Right cardiac atrium (tissue), 5 donors: ENCODE measurements around the gene GRID2IP. TPM values are rescaled to one million over a fixed set of nuclear protein-coding genes. Genes with fewer than 3 reads are reported as not detected.

Experiments
- ATAC-seq, 2 donors: fragments of 200-7000 bp; cut with Tn5 transposase; one replicate each; pipeline versions ENCODE4 v1.8.0 to v1.9.1; 2020; ENCODE audit warnings: moderate library complexity in 2 of 2, mild to moderate bottlenecking in 1 of 2
- DNase-seq, 3 donors: peaks; one replicate each; pipeline ENCODE4 v3.0.0-alpha.2; 2020
- H3K27ac ChIP-seq: one replicate; pipeline ENCODE4 v1.5.1; 2013; ENCODE audit warnings: mild to moderate bottlenecking, low read length, control low read depth, moderate library complexity
- H3K27me3 ChIP-seq: one replicate; pipeline ENCODE4 v1.6.1; 2013; ENCODE audit not compliant: control insufficient read depth, insufficient read depth
- H3K4me1 ChIP-seq: one replicate; pipeline ENCODE4 v1.6.1; 2013; ENCODE audit warnings: low read length; ENCODE audit not compliant: control insufficient read depth, insufficient read depth
- H3K4me3 ChIP-seq: one replicate; pipeline ENCODE4 v1.5.1; 2013; ENCODE audit warnings: low read length, control low read depth
- H3K9me3 ChIP-seq: one replicate; pipeline ENCODE4 v1.6.1; 2013; ENCODE audit warnings: low read length; ENCODE audit not compliant: control insufficient read depth
- WGBS: extraction: QIAGEN DNeasy Blood & Tissue Kit; methylation state at CpG from one replicate; pipeline ENCODE4 v1.1.7; 2013; 5-methylcytosine and 5-hydroxymethylcytosine counted together
- intact Hi-C, 4 donors: fragments of 100-400 bp; cut with DNase I; formaldehyde crosslinking; loops; one replicate each; pipeline versions ENCODE4 v1.11.0 to v1.14.0; 2022 to 2023
- polyA plus RNA-seq: library from polyadenylated mRNA; stranded (reverse); fragments of 200-250 nt; gene quantifications from one replicate; pipeline ENCODE4 v1.2.3, GENCODE V29; 2013
- total RNA-seq, 4 donors: library from RNA; stranded (reverse); fragmentation: NEBNext Ultra II Directional; extraction: Animal tissue kit (Norgen Biotek cat#: 25700); gene quantifications; one replicate each; pipeline ENCODE4 v1.2.1, GENCODE V29; 2021
- donor health status: healthy with polysubstance abuse.
- donor health status: DM: no; HTN: yes; CAD: no.
- donor health status: DM: no; HTN: no; CAD: no.
- donor health status: DM: no; HTN: yes; CAD: no; lungs with severe emphysema.
- donor health status: DM: yes; HTN: yes; CAD: no.

GRID2IP gene
- total and polyA plus RNA-seq, 5 donors, result 0.05 to 0.20 (median 0.09) TPM; not detected in 2

DNA sequence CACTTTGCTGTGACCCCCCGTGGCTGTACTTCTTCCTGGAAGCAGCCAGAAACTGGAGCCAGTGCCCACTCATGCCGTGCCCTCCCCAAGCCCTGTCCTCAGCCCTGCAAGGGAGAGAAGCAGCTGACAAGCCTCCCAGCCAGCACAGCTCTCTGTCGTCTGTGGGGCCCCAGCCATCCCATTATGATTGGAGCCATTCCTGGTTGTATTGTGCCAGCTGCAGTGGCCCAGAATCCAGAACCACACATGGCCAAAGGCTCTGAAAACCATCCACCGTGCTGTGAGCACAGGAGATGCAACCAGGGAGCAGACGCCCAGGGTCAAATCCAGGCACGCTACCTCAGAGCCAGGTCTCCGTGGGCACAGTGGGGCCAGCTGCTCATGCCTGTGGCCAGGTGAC lies 18.7 kb downstream of the GRID2IP start:
- Histone ChIP-seq H3K27ac (no peak overlapping the region), H3K4me1 (no peaks in the 10 kb centered on the region), H3K27me3 (no peaks in the 10 kb centered on the region), H3K9me3 (no peaks in the 10 kb centered on the region), H3K4me3 (no peak overlapping the region)
- 55% methylated on average over 7 of the region's 7 CpGs for WGBS
- no peak for DNase-seq
- ATAC-seq, result no peak
- intact Hi-C loops, result no loop called here

DNA sequence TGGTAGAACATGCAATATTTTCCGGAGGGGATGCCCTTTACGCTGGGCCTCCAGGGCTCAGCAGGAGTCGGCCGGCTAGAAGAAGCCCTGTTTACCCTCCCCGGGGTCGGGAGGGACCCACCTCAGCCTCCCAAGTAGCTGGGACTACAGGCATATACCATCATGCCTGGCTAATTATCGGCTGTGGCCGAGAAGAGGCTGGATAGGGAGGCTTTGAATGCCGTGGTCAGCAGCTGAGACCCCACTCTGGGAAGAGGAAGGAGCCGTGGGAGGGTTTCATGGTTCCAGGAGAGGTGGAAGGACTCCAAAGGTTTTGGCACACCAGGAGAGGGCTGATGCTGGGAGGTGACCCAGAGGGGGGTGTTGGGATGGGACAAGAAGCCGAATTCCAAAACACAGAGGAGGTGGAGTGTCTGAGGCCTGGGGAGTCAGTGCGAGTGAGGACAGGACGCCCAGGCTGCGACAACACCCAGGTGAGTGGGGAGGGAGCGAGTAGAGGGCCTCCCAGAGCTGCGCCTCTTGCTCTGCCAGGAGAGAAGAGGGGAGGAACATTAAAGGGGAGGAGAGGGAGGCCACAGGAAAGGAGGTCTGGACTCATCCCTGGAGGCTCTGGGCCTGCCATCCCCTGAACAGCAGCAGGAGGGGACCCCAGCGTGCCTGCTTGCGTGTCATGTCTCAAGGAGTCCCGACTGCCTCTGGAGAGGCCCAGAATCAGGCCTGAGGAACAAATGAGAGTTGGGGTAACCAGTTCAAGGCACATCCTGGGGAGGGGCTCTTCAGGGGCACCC lies 19.6 kb downstream of the GRID2IP start:
- H3K4me3 ChIP-seq, result no peak overlapping the region
- intact Hi-C loops, result no loop called here
- H3K4me1 ChIP-seq, result no peaks in the 10 kb centered on the region
- WGBS, result 32% methylated on average over 19 of the region's 19 CpGs
- no peaks in the 10 kb centered on the region for H3K9me3 ChIP-seq
- no peaks in the 10 kb centered on the region for H3K27me3 ChIP-seq
- H3K27ac ChIP-seq, result no peak overlapping the region
- no peak for ATAC-seq
- DNase-seq, result no peak

DNA sequence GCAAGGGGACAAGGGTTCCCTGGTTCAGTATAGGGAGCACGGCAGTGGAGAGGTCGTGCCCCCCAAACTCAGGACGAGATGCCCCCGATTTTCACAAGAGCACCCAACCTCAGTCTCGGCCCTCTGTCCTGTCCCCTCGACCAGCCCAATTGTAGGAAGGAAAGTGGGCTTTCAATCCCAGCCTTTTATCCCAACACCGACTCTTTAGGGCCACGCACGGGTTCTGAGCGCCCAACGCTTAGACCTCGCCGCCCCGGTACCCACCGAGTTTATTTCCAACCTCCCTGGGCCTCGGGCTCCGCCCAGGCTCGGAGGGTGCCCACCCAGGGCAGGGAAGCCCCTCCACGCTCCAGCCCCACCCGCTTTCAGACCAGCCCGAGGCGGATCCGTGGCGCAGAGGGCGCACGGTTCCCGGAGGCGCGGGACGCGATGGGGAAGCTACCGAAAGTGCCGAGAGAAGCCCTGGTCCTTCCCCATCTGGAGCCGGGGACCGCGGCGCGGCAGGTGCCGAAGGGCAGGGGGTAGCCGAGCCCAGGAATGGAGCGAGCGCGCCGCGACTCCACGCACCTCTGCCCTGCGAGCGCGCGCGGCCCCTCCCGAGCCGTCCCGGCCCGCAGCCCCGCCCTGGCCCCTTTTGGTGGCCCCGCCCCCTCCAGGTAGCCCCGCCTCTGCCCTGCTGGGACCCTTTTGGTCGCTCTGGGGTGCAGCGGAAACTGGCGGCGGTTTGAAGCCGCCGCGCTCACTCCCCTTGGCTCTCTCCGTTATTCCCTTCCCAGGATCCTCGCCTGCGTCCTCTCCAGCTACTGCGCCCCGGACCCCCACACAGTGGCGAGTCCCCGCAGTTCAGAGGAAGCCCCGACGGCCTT lies 20.4 kb downstream of the GRID2IP start:
- Histone ChIP-seq H3K27ac (no peak overlapping the region), H3K4me3 (peak overlapping the region; percentile 32), H3K27me3 (no peaks in the 10 kb centered on the region), H3K9me3 (no peaks in the 10 kb centered on the region), H3K4me1 (no peaks in the 10 kb centered on the region)
- no peak for ATAC-seq
- intact Hi-C loops, result no loop called here
- 1% methylated on average over 74 of the region's 74 CpGs for WGBS
- no peak for DNase-seq

DNA sequence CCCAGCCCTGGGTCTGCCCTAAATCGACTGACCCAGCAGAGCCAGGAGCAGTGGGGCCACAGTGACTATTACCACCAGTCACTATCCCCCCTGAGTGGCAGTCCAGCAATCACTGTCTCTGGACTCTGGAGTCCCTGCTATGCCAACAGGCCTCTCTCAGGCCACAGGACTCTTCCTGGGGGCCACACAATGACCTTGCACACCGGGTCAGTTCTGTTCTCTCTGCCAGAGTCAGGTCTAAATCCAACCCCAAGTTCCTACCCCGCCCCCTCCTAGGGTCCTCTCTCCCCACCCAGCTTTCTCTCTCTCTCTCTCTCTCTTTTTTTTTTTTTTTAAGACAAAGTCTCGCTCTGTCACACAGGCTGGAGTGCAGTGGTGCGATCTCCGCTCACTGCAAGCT lies 21.6 kb downstream of the GRID2IP start:
- DNase-seq (no peak), ATAC-seq (no peak)
- H3K4me1 ChIP-seq, result no peaks in the 10 kb centered on the region
- WGBS, result 60% methylated on average over 6 of the region's 6 CpGs
- H3K4me3 ChIP-seq, result no peak overlapping the region
- H3K9me3 ChIP-seq, result no peaks in the 10 kb centered on the region
- no peak overlapping the region for H3K27ac ChIP-seq
- H3K27me3 ChIP-seq, result no peaks in the 10 kb centered on the region
- intact Hi-C loops, result no loop called here

DNA sequence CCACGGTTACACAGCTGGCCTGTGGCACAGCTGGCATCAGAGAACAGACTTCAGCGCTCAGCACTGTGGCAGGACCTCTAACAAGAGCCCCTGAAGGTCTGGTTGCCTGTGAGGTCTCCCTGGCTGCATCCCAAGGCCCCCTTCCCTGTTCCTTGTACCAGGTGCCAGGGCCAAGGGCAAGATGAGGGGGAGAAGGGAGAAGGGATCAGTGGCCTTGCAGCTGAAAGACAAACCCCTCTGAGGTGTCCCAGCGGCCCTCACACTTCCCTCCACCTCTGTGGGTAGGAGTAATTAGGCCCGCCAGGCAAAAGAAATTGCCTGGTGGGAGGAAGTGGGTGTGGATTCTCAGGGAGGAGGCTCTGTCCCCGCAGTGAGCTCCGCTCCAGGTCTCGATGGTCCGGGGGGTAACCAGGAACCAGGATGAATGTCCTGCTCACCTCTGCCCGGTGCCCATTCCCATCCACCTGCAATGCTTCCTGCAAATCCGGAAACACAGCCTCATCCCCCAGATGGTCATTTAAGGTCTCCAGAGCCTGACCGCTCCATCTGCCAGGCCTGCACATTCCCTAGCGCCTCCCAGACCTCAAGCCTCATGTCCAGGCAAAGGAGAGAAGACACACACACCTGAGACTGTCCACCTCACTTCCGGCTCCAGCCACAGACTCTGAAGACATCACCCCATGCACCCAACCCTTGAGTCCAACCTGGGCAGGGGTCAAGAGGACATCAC lies 22.7 kb downstream of the GRID2IP start:
- no peaks in the 10 kb centered on the region for H3K4me1 ChIP-seq
- 75% methylated on average over 13 of the region's 13 CpGs for WGBS
- H3K27ac ChIP-seq, result no peak overlapping the region
- intact Hi-C loops, result no loop called here
- peak in 1 of 3 donors; percentile 8 for DNase-seq
- H3K4me3 ChIP-seq, result no peak overlapping the region
- no peak for ATAC-seq
- H3K27me3 ChIP-seq, result no peaks in the 10 kb centered on the region
- no peaks in the 10 kb centered on the region for H3K9me3 ChIP-seq

DNA sequence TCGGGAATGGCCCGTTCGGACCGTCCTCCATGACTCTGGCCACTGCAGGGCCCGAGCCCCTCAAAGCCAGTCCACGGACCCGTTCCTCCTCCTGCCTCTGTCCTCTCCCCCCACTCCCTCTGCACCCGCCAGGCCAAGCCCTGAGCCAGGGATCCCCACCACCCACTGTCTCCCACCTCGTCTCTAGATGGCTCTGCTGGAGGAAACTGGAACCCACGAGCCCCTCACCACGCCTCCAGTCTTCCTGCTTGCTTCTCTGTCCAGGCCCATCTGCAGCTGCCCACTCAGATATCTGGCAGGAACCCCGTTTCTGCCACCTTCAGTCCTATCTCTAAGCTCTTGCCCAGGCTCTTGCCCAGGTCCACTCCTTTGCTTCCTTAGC lies 24.3 kb downstream of the GRID2IP start:
- 23% methylated on average over 12 of the region's 12 CpGs for WGBS
- H3K27me3 ChIP-seq, result no peaks in the 10 kb centered on the region
- no peaks in the 10 kb centered on the region for H3K9me3 ChIP-seq
- peak overlapping the region; percentile 13 for H3K4me3 ChIP-seq
- intact Hi-C loops, result no loop called here
- no peaks in the 10 kb centered on the region for H3K4me1 ChIP-seq
- DNase-seq (no peak), ATAC-seq (peak; percentile 10 to 14)
- H3K27ac ChIP-seq, result no peak overlapping the region

DNA sequence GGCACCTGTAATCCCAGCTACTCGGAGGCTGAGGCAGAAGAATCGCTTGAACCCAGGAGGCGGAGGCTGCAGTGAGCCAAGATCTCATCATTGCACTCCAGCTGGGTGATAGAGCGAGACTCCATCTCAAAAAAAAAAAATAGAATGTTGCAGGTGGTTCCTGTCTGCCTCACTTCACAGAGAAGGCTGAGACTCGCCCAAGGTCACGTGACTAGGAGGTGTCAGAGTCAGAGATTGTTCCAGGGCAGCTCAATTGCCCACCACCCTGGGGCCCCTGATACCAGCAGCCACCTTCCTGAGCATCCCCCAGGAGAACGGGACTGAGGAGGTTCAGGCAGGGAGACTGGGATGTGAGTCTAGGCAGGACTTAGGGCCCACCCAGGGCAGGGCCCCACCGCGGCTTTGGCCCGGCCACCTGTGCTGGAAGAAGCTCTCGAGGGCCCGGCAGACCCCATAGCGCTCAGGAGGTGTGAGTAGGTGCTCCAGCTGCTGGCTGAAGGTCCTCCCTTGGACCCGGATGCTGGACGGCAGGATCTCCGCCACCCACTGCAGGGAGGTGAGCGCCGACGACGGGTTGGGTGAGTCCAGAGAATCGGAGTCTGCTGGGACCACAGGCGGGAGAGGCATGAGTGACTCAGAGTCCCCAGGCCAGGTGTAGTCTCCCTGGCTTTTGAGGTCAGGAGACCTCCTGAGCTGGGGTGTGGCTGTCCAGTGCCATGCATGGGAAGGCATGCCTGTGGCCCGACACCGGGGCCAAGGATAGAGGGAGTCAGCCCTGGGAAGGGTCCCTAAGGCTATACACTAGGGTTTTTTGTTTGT lies 30.9 kb downstream of the GRID2IP start:
- DNase-seq (no peak), ATAC-seq (no peak)
- Histone ChIP-seq H3K27me3 (no peaks in the 10 kb centered on the region), H3K4me3 (no peak overlapping the region), H3K27ac (no peak overlapping the region), H3K9me3 (no peaks in the 10 kb centered on the region), H3K4me1 (no peaks in the 10 kb centered on the region)
- intact Hi-C loops, result no loop called here
- 85% methylated on average over 24 of the region's 24 CpGs for WGBS

DNA sequence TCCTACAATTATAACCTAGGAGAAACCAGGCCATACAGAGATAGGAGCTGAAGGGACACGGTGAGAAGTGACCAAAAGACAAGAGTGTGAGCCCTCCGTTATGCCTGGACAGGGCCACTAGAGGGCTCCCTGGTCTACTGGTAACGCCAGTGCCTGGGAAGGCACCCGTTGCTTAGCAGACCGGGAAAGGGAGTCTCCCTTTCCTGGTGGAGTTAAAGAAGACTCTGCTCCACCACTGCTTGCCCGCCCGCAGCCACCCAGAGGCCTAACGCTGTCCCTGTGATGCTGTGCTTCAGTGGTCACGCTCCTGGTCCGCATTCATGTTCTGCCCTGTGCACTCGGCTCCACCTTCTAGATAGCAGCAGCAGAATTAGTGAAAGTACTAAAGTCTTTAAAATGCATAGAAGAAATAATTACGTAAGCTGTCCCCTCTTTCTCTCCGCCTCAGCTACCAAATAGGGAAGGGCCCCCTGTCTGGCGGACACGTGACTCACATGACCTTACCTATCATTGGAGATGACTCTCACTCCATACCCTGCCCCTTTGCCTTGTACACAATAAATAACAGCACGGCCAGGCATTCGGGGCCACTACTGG lies 34.8 kb downstream of the GRID2IP start:
- Histone ChIP-seq H3K4me1 (no peaks in the 10 kb centered on the region), H3K27me3 (no peaks in the 10 kb centered on the region), H3K4me3 (no peak overlapping the region), H3K9me3 (no peaks in the 10 kb centered on the region), H3K27ac (no peak overlapping the region)
- ATAC-seq, result peak; percentile 90 to 91
- 18% methylated on average over 17 of the region's 17 CpGs for WGBS
- intact Hi-C loops, result no loop called here
- DNase-seq, result peak; percentile 86 to 93 (median 89)

DNA sequence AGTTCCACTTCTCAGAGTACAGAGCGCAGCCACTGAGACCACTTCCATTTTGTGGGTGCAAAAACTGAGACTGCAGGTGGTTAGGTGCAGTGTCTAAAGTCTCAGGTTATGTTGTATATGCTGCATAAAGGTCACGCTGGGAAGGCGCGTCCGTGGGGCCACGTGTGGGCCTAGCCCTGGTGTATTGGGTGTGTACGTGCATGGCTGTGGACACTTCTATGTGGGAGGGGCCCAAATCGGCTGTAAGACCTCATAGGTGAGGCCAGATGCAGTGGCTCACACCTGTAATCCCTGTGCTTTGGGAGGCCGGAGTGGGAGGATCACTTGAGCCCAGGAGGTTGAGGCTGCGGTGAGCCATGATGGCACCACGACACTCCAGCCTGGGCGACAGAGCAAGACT lies 37.7 kb downstream of the GRID2IP start:
- 86% methylated on average over 12 of the region's 12 CpGs for WGBS
- intact Hi-C loops, result no loop called here
- H3K4me1 ChIP-seq, result no peaks in the 10 kb centered on the region
- H3K9me3 ChIP-seq, result no peaks in the 10 kb centered on the region
- H3K4me3 ChIP-seq, result no peak overlapping the region
- H3K27ac ChIP-seq, result no peak overlapping the region
- no peaks in the 10 kb centered on the region for H3K27me3 ChIP-seq
- DNase-seq, result no peak
- no peak for ATAC-seq

DNA sequence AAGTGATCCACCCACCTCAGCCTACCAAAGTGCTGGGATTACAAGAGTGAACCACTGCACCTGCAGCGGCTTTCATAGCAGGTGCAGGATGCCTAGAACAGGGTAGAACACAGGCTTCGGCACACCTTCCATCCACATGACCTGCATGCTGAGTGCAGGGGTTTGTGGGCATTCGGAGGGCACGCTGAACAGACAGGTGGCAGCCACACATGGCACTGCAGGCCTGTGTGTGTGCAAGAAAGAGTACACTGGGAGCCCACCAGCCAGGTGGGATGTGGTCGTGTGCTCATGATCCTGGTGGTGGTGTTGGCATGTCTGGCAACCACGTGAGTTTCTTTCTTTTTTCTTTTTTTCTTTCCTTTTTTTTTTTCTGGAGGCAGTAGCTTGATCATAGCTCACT lies 38.4 kb downstream of the GRID2IP start:
- no peaks in the 10 kb centered on the region for H3K4me1 ChIP-seq
- ATAC-seq (no peak), DNase-seq (no peak)
- 88% methylated on average over 6 of the region's 6 CpGs for WGBS
- no peak overlapping the region for H3K4me3 ChIP-seq
- intact Hi-C loops, result no loop called here
- no peaks in the 10 kb centered on the region for H3K27me3 ChIP-seq
- H3K27ac ChIP-seq, result no peak overlapping the region
- H3K9me3 ChIP-seq, result no peaks in the 10 kb centered on the region
